ENCODE results near the gene ATXN2. TPM values are rescaled to one million over a fixed set of nuclear protein-coding genes. Genes with fewer than 3 reads are reported as not detected.
A peak's percentile ranks its signal among the peaks of the same experiment; 100 is the strongest.

Gene ATXN2
- total RNA-seq, 1 experiment from 2014 or later, result 72.9 TPM

- no peak overlapping the region for H3T11ph ChIP-seq (ENCODE audit: low read length)
- H3K9ac ChIP-seq (ENCODE audit: extremely low read depth, insufficient read length, low read length), result no peak overlapping the region
- no peak overlapping the region for H3K56ac ChIP-seq (ENCODE audit: insufficient read length, low read depth, low read length)
- no peaks in the 10 kb centered on the region for H4K20me1 ChIP-seq (ENCODE audit: control insufficient read depth, insufficient read depth, insufficient read length)
- H3K27me3 ChIP-seq (ENCODE audit: insufficient read depth, low read length), result no peaks in the 10 kb centered on the region
- H3K9me3 ChIP-seq (ENCODE audit: control insufficient read depth, low read depth, low read length), result no peaks in the 10 kb centered on the region
- no peak overlapping the region for H3K23ac ChIP-seq (ENCODE audit: insufficient read length, low read depth, low read length)
- H4K91ac ChIP-seq (ENCODE audit: insufficient read length, low read depth, low read length), result no peak overlapping the region
- peak; percentile 47 for DNase-seq
- Mint-ChIP-seq H3K4me3 (no peak overlapping the region), H3K9me3 (no peaks in the 10 kb centered on the region), H3K27ac (no peak overlapping the region), H3K4me1 (peaks cover 35 to 42% of the 10 kb centered on the region in 2 experiments), H3K36me3 (ENCODE audit: insufficient read depth in 1 of 3, low read depth in 3 of 3) (peaks cover 15 to 50% (median 17%) of the 10 kb centered on the region in 3 experiments), H3K27me3 (ENCODE audit: low read depth) (no peaks in the 10 kb centered on the region)
- no peak overlapping the region for H4K5ac ChIP-seq (ENCODE audit: insufficient read length, low read depth, low read length)
- TF ChIP-seq CTCF (conservative IDR thresholded peaks at IDR 0.05), result no peak
- H3K4ac ChIP-seq (ENCODE audit: low read depth, low read length), result no peak overlapping the region
- no peaks in the 10 kb centered on the region for H3K79me1 ChIP-seq (ENCODE audit: insufficient read depth, low read depth, low read length, poor library complexity, severe bottlenecking)
- no peak overlapping the region for H2AK5ac ChIP-seq (ENCODE audit: insufficient read length, low read length)
- no peak overlapping the region for H2BK12ac ChIP-seq (ENCODE audit: insufficient read length, low read depth, low read length)
- peaks cover 5% of the 10 kb centered on the region for H3K4me1 ChIP-seq (ENCODE audit: insufficient read depth, low read length)
- H3K79me2 ChIP-seq (ENCODE audit: insufficient read depth, low read length), result peaks cover 20% of the 10 kb centered on the region; the same call in 1 of the 2 replicates
- no peaks in the 10 kb centered on the region for H3K23me2 ChIP-seq (ENCODE audit: insufficient read length, low read depth, low read length, poor library complexity, severe bottlenecking)
- H3K27ac ChIP-seq (ENCODE audit: insufficient read length, low read depth, low read length), result no peak overlapping the region
- no peak overlapping the region for H2BK20ac ChIP-seq (ENCODE audit: low read depth, low read length, poor library complexity, severe bottlenecking)
- H2AFZ ChIP-seq (ENCODE audit: low read length), result no peak overlapping the region
- no peak overlapping the region for H3K18ac ChIP-seq (ENCODE audit: insufficient read length, low read depth, low read length)
- no peak overlapping the region for H2BK120ac ChIP-seq (ENCODE audit: low read depth, low read length, poor library complexity, severe bottlenecking)
- H3K14ac ChIP-seq (ENCODE audit: insufficient read depth, low read length), result no peak overlapping the region
- no CpG with 5 or more reads among the region's 30 CpGs for WGBS (ENCODE audit: extremely low coverage, insufficient read length, low lambda C conversion rate)
- no peak overlapping the region for H2BK15ac ChIP-seq (ENCODE audit: low read depth, low read length)
- H2BK5ac ChIP-seq (ENCODE audit: insufficient read length, low read length), result no peak overlapping the region
- H3K4me2 ChIP-seq (ENCODE audit: insufficient read depth, insufficient read length, low read length), result no peak overlapping the region
- no peak overlapping the region for H4K8ac ChIP-seq (replicated peaks; ENCODE audit: insufficient read length, low read depth, low read length)
Observed at GRCh38 chr12:111418594-111418880, 180.6 kb downstream of the ATXN2 start.

All from H9 (cell line).